Transverse colon (tissue), 4 donors: ENCODE data around the gene GNAS. TPM values are rescaled to one million over a fixed set of nuclear protein-coding genes. Genes with fewer than 3 reads are reported as not detected.

Experiments used
- DNase-seq: peaks from one replicate; pipeline ENCODE4 v3.0.0-alpha.2; 2019
- H3K27ac ChIP-seq, 4 donors: fragments of 200-600 bp; sonication (generic); 2 replicates each; pipeline ENCODE4 v1.5.1; 2016 to 2018; ENCODE audit warnings: inconsistent platforms in 4 of 4
- H3K27me3 ChIP-seq: fragments of 200-600 bp; sonication (generic); 2 replicates; pipeline ENCODE4 v1.5.1; 2017; ENCODE audit warnings: inconsistent platforms
- H3K36me3 ChIP-seq, 4 donors: fragments of 200-600 bp; sonication (generic); 2 replicates each; pipeline ENCODE4 v1.5.1; 2017 to 2019; ENCODE audit warnings: inconsistent platforms in 4 of 4
- H3K4me1 ChIP-seq, 4 donors: fragments of 200-600 bp; sonication (generic); 2 replicates each; pipeline ENCODE4 v1.5.1; 2017 to 2020; ENCODE audit warnings: inconsistent platforms in 4 of 4
- H3K4me3 ChIP-seq, 4 donors: fragments of 200-600 bp; sonication (generic); 1 replicate in 1 of 4; 2 replicates in 3 of 4; pipeline versions ENCODE4 v1.5.1 to v1.6.1; 2017 to 2019; ENCODE audit warnings: inconsistent platforms in 4 of 4
- H3K9me3 ChIP-seq, 2 donors: fragments of 200-600 bp; sonication (generic); 2 replicates each; pipeline ENCODE4 v1.5.1; 2017 to 2019; ENCODE audit warnings: inconsistent platforms in 2 of 2
- EP300 ChIP-seq: sonication (generic); formaldehyde crosslinking; IDR thresholded peaks from one replicate; pipeline ENCODE4 v1.6.1; 2017; ENCODE audit warnings: antibody characterized with exemption, low read depth
- POLR2A ChIP-seq: fragments of 450-650 bp; IDR thresholded peaks from one replicate; pipeline ENCODE4 v1.6.1; 2016; ENCODE audit warnings: antibody characterized with exemption, mild to moderate bottlenecking, moderate library complexity
- POLR2AphosphoS5 ChIP-seq, 3 donors: sonication (generic); formaldehyde crosslinking; IDR thresholded peaks; one replicate each; pipeline ENCODE4 v1.6.1; 2016; ENCODE audit warnings: antibody characterized with exemption in 3 of 3
- WGBS, 2 donors: methylation state at CpG; one replicate each; pipeline ENCODE4 v1.1.5; 2018; ENCODE audit warnings: low coverage in 1 of 2; 5-methylcytosine and 5-hydroxymethylcytosine counted together
- in situ Hi-C, 4 donors: fragments of 200-750 bp; cut with MboI; loops; one replicate each; pipeline versions ENCODE4 v1.15.0 to v1.15.1; 2017; ENCODE audit warnings: low sequenced_read_pairs in 3 of 4, low pct_ligation_motif_present in 1 of 4, low pct_unique_long_range_greater_than_20kb in 1 of 4
- intact Hi-C: fragments of 100-400 bp; cut with DNase I; formaldehyde crosslinking; loops from one replicate; pipeline ENCODE4 v1.15.1; 2023; ENCODE audit warnings: low total_unique reads
- total RNA-seq, 4 donors: library from RNA; depleted of rRNA; stranded (reverse); fragments of >200 nt; gene quantifications; one replicate each; pipeline ENCODE4 v1.1.0, GENCODE V29; 2016
- TF ChIP-seq, protein P1 (sequence below), 5 experiments: fragments of 200-600 bp in 3 of 5; fragments of 450-650 bp in 2 of 5; sonication (generic) in 3 of 5; IDR thresholded peaks; 1 replicate in 2 of 5; 2 replicates in 3 of 5; pipeline ENCODE4 v1.5.1; 2016 to 2017; ENCODE audit warnings: antibody characterized with exemption in 5 of 5, inconsistent platforms in 3 of 5, mild to moderate bottlenecking in 2 of 5, moderate library complexity in 1 of 5

Gene GNAS
- total RNA-seq, 4 donors from 2014 or later, result 501 to 716 (median 535) TPM

DNA sequence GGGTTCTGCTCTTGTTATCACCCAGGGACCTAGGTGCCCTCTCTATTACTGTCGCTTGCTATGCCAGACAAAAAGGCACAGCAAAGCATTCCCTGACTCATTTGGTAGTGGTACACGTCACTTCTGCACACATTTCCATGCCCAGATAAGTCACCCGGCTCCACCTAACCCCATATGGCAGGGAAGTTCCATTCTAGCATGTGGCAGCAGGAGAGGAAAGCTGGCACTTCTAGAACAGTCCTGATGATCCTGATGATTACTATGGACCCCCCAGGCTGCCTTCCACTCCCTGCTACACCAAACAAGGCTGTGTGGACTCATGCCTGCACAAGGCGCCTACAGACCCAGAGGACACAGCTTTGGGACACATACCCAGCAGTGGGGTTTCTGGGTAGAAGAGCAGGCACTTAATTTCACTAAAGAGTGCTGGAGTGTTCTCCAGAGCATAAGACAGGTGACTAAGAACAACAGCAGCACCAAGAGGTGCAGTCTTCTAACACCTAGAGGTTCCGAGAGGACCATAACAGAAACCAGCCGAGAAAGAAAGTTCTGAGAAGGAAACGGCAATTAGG is 75.1 kb downstream of the GNAS start:
- TF ChIP-seq EP300, result no peak
- no peak for TF ChIP-seq POLR2A
- TF ChIP-seq POLR2AphosphoS5 (IDR thresholded peaks at IDR 0.05), result no peak
- TF ChIP-seq, protein P1, sequence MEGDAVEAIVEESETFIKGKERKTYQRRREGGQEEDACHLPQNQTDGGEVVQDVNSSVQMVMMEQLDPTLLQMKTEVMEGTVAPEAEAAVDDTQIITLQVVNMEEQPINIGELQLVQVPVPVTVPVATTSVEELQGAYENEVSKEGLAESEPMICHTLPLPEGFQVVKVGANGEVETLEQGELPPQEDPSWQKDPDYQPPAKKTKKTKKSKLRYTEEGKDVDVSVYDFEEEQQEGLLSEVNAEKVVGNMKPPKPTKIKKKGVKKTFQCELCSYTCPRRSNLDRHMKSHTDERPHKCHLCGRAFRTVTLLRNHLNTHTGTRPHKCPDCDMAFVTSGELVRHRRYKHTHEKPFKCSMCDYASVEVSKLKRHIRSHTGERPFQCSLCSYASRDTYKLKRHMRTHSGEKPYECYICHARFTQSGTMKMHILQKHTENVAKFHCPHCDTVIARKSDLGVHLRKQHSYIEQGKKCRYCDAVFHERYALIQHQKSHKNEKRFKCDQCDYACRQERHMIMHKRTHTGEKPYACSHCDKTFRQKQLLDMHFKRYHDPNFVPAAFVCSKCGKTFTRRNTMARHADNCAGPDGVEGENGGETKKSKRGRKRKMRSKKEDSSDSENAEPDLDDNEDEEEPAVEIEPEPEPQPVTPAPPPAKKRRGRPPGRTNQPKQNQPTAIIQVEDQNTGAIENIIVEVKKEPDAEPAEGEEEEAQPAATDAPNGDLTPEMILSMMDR (IDR thresholded peaks at IDR 0.05), result no peak
- intact Hi-C loops (no loop called here), in situ Hi-C loops (no loop called here)
- Histone ChIP-seq H3K9me3 (no peaks in the 10 kb centered on the region), H3K27me3 (no peaks in the 10 kb centered on the region), H3K27ac (no peak overlapping the region), H3K36me3 (no peaks in the 10 kb centered on the region), H3K4me3 (no peak overlapping the region), H3K4me1 (no peaks in the 10 kb centered on the region)
- DNase-seq, result no peak
- 81% methylated on average over 7 of the region's 7 CpGs; no CpG with 5 or more reads in 1 of the 2 donors for WGBS, 2 donors

DNA sequence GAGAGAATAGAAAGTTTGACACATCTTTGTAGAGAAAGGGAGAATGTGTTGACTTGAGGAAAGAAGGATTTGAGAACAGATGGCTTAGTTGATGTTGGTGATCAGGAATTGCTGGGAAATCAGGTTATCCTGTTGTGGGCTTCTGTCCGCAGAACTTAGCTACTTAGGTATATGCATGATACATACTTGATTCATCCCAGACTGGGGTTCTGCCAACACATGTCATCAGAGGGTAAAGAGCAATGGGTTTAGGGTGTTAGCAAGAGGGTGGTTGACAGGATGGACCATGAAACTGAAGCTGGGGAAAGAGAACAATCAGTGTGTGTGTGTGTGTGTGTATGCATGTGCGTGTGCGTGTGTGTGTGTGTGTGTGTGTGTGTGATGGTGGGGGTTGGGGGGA is 78.0 kb downstream of the GNAS start:
- 97 to 100% methylated on average over 3 of the region's 3 CpGs for WGBS, 2 donors
- TF ChIP-seq POLR2AphosphoS5 (IDR thresholded peaks at IDR 0.05) (no peak), EP300 (no peak), POLR2A (no peak)
- TF ChIP-seq, protein P1 (IDR thresholded peaks at IDR 0.05), result no peak
- Histone ChIP-seq H3K27ac (no peak overlapping the region), H3K36me3 (no peaks in the 10 kb centered on the region), H3K4me1 (no peaks in the 10 kb centered on the region), H3K27me3 (no peaks in the 10 kb centered on the region), H3K9me3 (no peaks in the 10 kb centered on the region), H3K4me3 (no peak overlapping the region)
- no peak for DNase-seq
- intact Hi-C loops, result no loop called here
- in situ Hi-C loops, result loop anchor here in 1 of 4 donors (10.0 kb wide), 1 partner anchor 56 kb away; no protein-coding TSS in a partner anchor

DNA sequence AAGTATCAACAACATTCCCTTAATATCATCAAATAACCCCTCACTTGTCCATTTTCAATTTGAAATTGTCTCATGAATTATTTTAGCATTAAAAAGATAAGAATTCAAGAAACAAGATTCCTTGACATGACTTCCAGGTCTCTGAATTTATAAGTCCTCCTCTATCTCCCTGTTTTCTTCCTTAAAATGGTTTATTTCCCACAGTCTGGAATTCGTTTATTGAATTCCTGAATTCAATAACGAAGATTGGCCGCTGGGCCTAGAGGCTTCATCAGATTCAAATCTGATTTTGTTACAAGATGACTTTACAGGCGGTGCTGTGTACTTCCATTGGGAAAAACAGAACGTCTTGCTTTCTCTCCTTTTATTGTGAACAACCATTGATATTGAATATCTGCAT is 79.7 kb downstream of the GNAS start:
- Histone ChIP-seq H3K36me3 (no peaks in the 10 kb centered on the region), H3K9me3 (no peaks in the 10 kb centered on the region), H3K27ac (no peak overlapping the region), H3K4me1 (no peaks in the 10 kb centered on the region), H3K4me3 (no peak overlapping the region), H3K27me3 (no peaks in the 10 kb centered on the region)
- no peak for DNase-seq
- 84 to 91% methylated on average over 5 of the region's 5 CpGs for WGBS, 2 donors
- TF ChIP-seq, protein P1 (IDR thresholded peaks at IDR 0.05), result no peak
- TF ChIP-seq EP300 (no peak), POLR2AphosphoS5 (IDR thresholded peaks at IDR 0.05) (no peak)
- in situ Hi-C loops, result loop anchor here in 1 of 4 donors (10.0 kb wide), 1 partner anchor 57 kb away; no protein-coding TSS in a partner anchor
- intact Hi-C loops, result no loop called here

DNA sequence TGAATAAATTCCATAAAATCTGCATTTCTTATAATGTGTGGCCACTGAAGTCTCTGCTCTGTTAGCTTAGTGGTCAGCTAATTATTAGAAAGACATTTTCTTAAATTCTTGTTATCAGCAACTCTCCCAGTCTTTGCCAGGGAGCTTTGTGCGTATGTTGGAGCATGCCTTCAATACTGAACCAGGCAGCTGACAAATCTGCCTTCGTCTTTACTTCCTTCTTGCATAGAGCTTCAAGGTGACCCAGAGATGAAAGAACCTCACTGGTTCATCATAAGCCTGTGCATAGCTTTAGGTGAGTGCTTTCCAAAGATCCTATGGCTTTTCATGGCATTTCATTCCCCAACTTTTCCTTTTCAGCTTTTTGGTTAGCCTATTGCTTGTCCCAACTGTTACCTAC is 85.6 kb downstream of the GNAS start:
- in situ Hi-C loops, result loop anchor here in 1 of 4 donors (10.0 kb wide), 1 partner anchor 63 kb away; no protein-coding TSS in a partner anchor
- 68% methylated on average over 2 of the region's 2 CpGs; no CpG with 5 or more reads in 1 of the 2 donors for WGBS, 2 donors
- DNase-seq, result no peak
- H3K27me3 ChIP-seq, result peaks cover 7% of the 10 kb centered on the region
- intact Hi-C loops, result no loop called here
- no peaks in the 10 kb centered on the region for H3K4me1 ChIP-seq
- H3K9me3 ChIP-seq, result no peaks in the 10 kb centered on the region
- no peak overlapping the region for H3K27ac ChIP-seq
- H3K4me3 ChIP-seq, result no peak overlapping the region
- no peaks in the 10 kb centered on the region for H3K36me3 ChIP-seq
- TF ChIP-seq POLR2AphosphoS5 (IDR thresholded peaks at IDR 0.05) (no peak), POLR2A (no peak), EP300 (no peak)
- TF ChIP-seq, protein P1 (IDR thresholded peaks at IDR 0.05), result no peak
